SKM-1 treated with dmso at 0.1 percent for 144 hours (cell line): ENCODE measurements around the gene RAB14.
A peak's percentile ranks its signal among the peaks of the same experiment; 100 is the strongest.

Source experiments
- DNase-seq: peaks from one replicate; lab custom pipeline; 2025; ENCODE audit not compliant: unreplicated experiment; lab: John Stamatoyannopoulos, UW

The RAB14 gene

GRCh38 chr9:121220996-121221663 is 19.5 kb upstream of the RAB14 start:
- DNase-seq, result no peak

DNA sequence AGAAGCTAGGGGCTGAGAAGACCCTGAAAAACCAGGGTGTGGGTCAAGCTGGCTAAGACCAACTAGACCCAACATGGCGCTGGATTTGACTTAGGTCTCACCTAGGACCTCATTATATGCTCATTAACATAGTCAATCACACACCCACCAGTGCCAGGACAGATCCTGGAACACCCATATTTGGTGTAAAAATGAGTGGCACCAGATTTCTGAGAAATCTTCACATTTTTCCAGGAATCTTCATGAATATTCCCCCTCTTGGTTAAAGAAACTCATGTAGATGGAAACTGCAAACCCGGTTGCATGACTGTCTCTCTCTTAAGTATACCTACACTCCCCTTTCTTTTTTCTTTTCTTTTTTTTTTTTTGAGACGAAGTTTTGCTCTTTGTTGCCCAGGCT is 17.9 kb upstream of the RAB14 start:
- no peak for DNase-seq

DNA sequence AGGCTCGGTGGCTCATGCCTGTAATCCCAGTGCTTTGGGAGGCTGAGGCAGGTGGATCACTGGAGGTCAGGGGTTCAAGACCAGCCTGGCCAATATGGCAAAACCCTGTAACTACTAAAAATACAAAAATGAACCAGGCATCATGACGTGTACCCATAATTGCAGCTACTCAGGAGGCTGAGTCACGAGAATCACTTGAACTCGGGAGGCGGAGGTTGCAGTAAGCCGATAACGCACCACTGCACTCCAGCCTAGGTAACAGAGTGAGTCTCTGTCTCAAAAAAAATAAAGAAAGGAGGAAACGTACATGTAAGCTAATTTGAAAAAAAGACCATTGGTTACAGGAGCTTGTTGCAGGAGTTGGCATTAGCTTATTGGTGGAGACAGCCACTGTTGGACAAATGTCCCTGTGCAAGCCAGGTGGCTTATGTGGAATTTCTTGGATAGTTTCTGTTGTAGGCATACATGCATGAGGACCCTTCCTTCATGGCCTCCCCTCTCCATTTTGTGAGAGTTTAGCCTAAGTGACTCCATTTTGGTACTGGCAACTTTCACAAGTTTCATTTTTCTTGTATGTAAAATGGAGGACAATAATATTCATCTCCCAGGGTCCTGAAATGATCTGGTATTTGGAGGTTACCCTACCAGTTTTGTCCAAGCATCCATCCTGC is 16.8 kb upstream of the RAB14 start:
- no peak for DNase-seq

DNA sequence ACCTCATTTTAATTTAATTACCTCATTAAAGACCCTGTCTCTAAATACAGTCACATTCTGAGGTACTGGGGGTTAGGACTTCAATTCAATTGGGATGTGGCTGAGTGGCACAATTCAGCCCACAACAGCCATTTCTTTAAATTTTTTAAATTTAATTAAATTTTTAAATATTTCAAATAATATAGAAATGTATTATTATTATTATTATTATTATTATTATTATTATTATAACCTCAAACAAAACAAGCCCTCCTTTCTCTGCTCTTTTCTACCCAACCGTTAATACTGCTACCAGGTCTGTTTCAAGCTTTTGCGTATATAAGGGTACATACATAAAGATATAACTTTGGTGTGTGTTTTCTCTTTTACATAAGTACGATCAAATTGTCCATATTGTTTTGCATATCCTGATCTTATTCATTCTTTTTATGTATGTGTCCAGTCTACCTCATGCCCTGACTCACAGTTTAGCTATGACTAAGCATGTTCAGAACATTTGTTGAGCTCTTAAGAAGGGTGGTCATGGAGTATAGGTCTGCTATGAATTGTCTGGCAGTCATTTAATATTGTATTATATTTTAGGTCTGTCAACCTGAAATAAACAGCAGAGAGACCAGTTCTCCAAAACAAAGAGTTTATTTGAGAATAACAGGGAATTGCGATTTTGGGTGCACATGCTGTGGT is 16.1 kb upstream of the RAB14 start:
- no peak for DNase-seq

- DNase-seq, result no peak
Observed at GRCh38 chr9:121216271-121216805, 14.7 kb upstream of the RAB14 start.

DNA sequence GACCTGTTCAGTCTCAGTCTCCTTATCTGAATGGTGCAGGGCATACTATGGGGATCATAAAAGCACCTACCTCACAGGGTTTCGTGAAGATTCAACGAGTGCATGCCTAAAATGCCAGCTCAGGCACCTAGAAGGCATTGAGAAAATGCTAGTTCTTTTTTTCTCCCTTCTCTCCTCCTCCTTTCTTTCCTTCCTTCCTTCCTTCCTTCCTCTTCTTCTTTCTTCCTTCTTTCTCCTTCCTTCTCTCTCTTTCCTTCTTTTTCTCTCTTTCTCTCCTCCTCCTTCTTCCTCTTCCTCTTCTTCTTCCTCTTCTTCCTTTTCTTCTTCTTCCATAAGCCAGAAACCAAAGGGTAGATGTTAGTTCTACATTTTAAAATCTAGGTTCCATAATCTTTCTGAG is 12.3 kb upstream of the RAB14 start:
- no peak for DNase-seq

- DNase-seq, result peak; percentile 80
Observed at GRCh38 chr9:121213136-121213806, 11.6 kb upstream of the RAB14 start.

GRCh38 chr9:121210536-121210935 is 8.9 kb upstream of the RAB14 start:
- no peak for DNase-seq

- no peak for DNase-seq
Observed at GRCh38 chr9:121207371-121207940, 5.8 kb upstream of the RAB14 start.

DNA sequence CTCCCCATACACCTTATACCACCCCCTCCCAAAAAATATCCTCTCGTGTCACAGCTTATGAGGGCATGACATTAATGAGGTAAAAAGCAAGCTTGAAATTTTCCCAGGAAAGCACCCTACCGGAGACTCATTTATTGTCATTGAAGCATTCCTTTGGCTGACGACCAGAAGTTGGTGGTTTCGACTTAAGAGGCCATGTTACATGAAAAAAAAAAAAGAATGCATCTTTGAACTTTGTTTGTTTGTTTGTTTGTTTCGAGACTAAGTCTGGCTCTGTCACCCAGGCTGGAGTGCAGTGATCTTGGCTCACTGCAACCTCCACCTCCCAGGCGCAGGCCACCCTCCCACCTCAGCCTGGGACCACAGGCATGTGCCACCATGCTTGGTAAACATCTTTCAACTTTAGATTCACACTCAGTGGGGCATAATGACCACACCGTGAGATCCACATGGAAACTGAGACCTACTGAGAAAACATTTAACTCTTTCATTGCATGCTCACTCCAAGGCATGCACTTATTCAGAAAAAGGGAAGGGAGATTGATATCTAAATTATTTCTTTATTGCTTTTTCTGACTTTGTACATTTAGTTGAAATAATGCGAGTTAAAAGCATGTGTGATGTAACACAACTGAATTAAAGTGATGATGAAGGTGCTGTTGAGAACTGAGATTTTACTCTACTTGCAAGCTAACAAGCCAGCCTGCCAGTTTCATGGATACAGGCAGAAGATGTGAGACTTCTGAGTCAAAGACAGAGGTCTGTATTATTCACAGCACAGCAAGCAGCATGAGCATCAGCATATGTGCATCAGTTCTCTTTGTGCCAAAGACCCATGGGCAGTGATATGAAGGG is 5.1 kb upstream of the RAB14 start:
- no peak for DNase-seq

DNA sequence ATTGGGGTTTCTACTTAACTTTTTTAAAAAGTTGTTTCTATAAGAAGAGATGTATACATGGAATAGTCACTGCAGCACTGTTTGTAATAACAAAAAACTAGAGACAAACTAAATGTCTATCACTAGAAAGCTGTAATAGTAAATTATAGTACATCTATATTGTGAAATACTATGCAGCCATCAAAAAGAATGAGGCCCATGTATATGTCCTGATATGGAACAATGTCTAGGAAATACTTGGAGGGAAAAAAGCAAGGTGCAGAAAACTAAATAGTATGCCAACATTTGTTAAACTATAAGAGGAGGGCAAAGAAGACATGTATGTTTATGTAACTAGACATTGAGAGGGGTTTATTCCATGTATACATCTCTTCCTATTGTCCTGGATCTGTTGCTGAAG is 2.9 kb upstream of the RAB14 start:
- no peak for DNase-seq

DNA sequence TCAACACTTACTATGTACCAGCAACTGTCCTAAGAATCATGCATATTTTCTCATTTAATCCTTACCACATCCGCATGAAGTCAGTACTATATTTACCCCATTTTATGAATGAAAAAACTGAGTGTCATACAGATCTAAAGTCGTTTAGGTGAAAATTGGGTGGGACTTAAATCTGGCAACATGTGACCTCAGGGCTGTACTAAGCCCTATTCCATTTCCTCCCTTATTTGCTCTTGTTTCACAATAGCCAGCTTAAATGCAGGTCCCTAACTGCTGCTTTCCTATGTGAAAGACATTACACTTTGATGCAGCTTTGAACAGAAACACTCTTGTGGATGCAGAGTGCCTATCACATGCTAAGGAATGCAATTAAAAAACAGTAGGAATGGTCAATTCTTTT is 2.5 kb upstream of the RAB14 start:
- DNase-seq, result no peak

- peak; percentile 17 for DNase-seq
Observed at GRCh38 chr9:121201045-121201737, 478 bp downstream of the RAB14 start.

DNA sequence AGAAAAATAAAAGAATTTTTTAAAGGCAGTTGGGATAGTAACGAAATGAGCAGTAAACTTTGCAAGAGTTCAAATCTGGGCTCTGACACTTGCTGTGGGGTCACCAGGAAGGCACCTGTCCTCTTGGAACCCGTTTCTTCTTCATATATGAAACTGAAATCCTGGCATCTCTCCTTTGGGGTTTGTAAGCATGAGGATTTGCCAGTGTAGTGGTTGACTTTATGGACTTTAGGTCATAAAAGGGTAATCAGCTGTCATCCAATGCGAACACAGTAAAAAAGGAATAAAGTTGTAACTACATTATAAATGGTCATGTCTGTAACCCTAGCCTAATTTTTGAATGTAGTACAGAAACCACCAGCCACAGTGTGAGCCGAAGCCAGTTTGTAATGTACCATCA is 1.3 kb downstream of the RAB14 start:
- no peak for DNase-seq

DNA sequence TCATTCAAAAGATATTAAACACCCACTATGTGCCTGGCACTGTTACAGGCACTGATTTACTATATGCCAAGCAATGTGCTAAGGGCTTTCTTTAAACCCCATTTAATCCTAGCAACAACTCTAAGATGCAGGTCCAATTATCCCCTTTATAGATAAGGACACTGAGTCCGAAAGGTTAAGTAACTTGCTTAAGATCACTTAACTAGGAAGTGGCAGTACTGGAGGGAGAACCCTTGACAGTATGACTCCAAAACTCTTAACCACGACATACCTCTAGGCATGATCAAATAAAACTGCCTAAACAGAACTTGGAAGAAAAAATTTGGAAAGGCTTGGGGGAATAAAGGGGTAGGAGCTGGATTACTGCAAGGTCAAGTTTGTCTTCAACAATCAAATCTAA is 1.7 kb downstream of the RAB14 start:
- no peak for DNase-seq

GRCh38 chr9:121198512-121199042 is 3.1 kb downstream of the RAB14 start:
- no peak for DNase-seq

- DNase-seq, result no peak
Observed at GRCh38 chr9:121197132-121197531, 4.5 kb downstream of the RAB14 start.

GRCh38 chr9:121196389-121196788 is 5.3 kb downstream of the RAB14 start:
- no peak for DNase-seq

- no peak for DNase-seq
Observed at GRCh38 chr9:121194730-121195129, 6.9 kb downstream of the RAB14 start.
